HepG2 (cell line): ENCODE measurements around the gene TNFRSF6B. TPM values are rescaled to one million over a fixed set of nuclear protein-coding genes. Genes with fewer than 3 reads are reported as not detected.

Experiments used
- ETV5 ChIP-seq: IDR thresholded peaks from 2 replicates; pipeline ENCODE4 v1.6.1; 2018; ENCODE audit warnings: missing biosample characterization, missing genetic modification reagents, inconsistent platforms, borderline replicate concordance
- GTF3A ChIP-seq: sonication (generic); formaldehyde crosslinking; conservative IDR thresholded peaks from 2 replicates; pipeline ENCODE4 v1.4.0; 2020; ENCODE audit warnings: mild to moderate bottlenecking, missing genetic modification reagents
- MED13 ChIP-seq: sonication (generic); formaldehyde crosslinking; IDR thresholded peaks from 2 replicates; pipeline ENCODE4 v1.5.0; 2020; ENCODE audit warnings: missing genetic modification reagents
- MTA1 ChIP-seq: sonication (generic); formaldehyde crosslinking; IDR thresholded peaks from 2 replicates; pipeline ENCODE4 v1.4.0; 2020; ENCODE audit warnings: missing genetic modification reagents, mild to moderate bottlenecking, borderline replicate concordance
- MZF1 ChIP-seq: sonication (generic); formaldehyde crosslinking; IDR thresholded peaks from 2 replicates; pipeline ENCODE4 v1.8.1; 2023; ENCODE audit warnings: mild to moderate bottlenecking, missing genetic modification reagents, borderline replicate concordance
- NR2F1 ChIP-seq, 2 experiments: fragments of 450-650 bp in 1 of 2; formaldehyde crosslinking in 1 of 2; IDR thresholded peaks; 2 replicates each; pipeline versions ENCODE4 v1.5.0 to v1.6.1; 2016 to 2020; ENCODE audit warnings: mild to moderate bottlenecking in 1 of 2, missing compliant biosample characterization in 1 of 2, missing genetic modification reagents in 1 of 2, moderate library complexity in 1 of 2
- RORA ChIP-seq: sonication (generic); formaldehyde crosslinking; IDR thresholded peaks from 2 replicates; pipeline ENCODE4 v1.5.0; 2020; ENCODE audit warnings: mild to moderate bottlenecking, missing genetic modification reagents, moderate library complexity
- ZNF326 ChIP-seq: sonication (generic); formaldehyde crosslinking; IDR thresholded peaks from 2 replicates; pipeline ENCODE4 v1.4.0; 2020; ENCODE audit warnings: missing genetic modification reagents, borderline replicate concordance
- ZNF329 ChIP-seq: sonication (generic); formaldehyde crosslinking; IDR thresholded peaks from 2 replicates; pipeline ENCODE4 v1.9.0; 2021; ENCODE audit warnings: low read depth, mild to moderate bottlenecking, missing genetic modification reagents
- ZNF598 ChIP-seq: sonication (generic); formaldehyde crosslinking; IDR thresholded peaks from 2 replicates; pipeline ENCODE4 v1.5.1; 2020; ENCODE audit warnings: mild to moderate bottlenecking, missing genetic modification reagents, borderline replicate concordance
- ZNF891 ChIP-seq: sonication (generic); formaldehyde crosslinking; IDR thresholded peaks from 2 replicates; pipeline ENCODE4 v1.5.0; 2020; ENCODE audit warnings: mild to moderate bottlenecking, missing genetic modification reagents
- polyA plus RNA-seq, 8 experiments: library from polyadenylated mRNA; depleted of rRNA in 3 of 8; stranded (reverse) in 7 of 8; unstranded in 1 of 8; fragments of >200 nt; fragmentation: Illumina TruSeq in 4 of 8; extraction: Trizol in 4 of 8; gene quantifications; 2 replicates each; pipeline versions ENCODE4 v1.2.1 to v1.2.3, GENCODE V29; 2011 to 2016; ENCODE audit warnings: low read depth in 4 of 8, missing spikeins in 1 of 8, mixed read lengths in 1 of 8; ENCODE audit not compliant: insufficient read depth in 1 of 8
- total RNA-seq, 5 experiments: library from RNA; depleted of rRNA; stranded (reverse); fragments of >200 nt; fragmentation: Illumina TruSeq; extraction: Trizol; gene quantifications; 2 replicates each; pipeline ENCODE4 v1.2.3, GENCODE V29; 2016; ENCODE audit warnings: low read depth in 1 of 5
- TF ChIP-seq, protein P1 (sequence below): sonication (generic); formaldehyde crosslinking; IDR thresholded peaks from 2 replicates; pipeline ENCODE4 v1.4.0; 2020; ENCODE audit warnings: missing genetic modification reagents
- TF ChIP-seq, protein P2 (sequence below): sonication (generic); formaldehyde crosslinking; IDR thresholded peaks from 2 replicates; pipeline ENCODE4 v1.8.1; 2023; ENCODE audit warnings: mild to moderate bottlenecking, missing genetic modification reagents, borderline replicate concordance
- TF ChIP-seq, protein P3 (sequence below): sonication (generic); formaldehyde crosslinking; IDR thresholded peaks from 2 replicates; pipeline ENCODE4 v1.5.1; 2020; ENCODE audit warnings: missing genetic modification reagents, mild to moderate bottlenecking, borderline replicate concordance
- TF ChIP-seq, protein P4 (sequence below): IDR thresholded peaks from 2 replicates; pipeline ENCODE4 v1.6.1; 2016; ENCODE audit warnings: low read depth, borderline replicate concordance
- TF ChIP-seq, protein P5 (sequence below): sonication (generic); formaldehyde crosslinking; IDR thresholded peaks from 2 replicates; pipeline ENCODE4 v1.4.0; 2020; ENCODE audit warnings: missing genetic modification reagents, mild to moderate bottlenecking, borderline replicate concordance

Gene TNFRSF6B
- total and polyA plus RNA-seq, 2 of the 13 experiments (the other 11 are each of a cell fraction or from before 2014, with no cell fraction given), result 0.24 TPM; not detected in 1

DNA sequence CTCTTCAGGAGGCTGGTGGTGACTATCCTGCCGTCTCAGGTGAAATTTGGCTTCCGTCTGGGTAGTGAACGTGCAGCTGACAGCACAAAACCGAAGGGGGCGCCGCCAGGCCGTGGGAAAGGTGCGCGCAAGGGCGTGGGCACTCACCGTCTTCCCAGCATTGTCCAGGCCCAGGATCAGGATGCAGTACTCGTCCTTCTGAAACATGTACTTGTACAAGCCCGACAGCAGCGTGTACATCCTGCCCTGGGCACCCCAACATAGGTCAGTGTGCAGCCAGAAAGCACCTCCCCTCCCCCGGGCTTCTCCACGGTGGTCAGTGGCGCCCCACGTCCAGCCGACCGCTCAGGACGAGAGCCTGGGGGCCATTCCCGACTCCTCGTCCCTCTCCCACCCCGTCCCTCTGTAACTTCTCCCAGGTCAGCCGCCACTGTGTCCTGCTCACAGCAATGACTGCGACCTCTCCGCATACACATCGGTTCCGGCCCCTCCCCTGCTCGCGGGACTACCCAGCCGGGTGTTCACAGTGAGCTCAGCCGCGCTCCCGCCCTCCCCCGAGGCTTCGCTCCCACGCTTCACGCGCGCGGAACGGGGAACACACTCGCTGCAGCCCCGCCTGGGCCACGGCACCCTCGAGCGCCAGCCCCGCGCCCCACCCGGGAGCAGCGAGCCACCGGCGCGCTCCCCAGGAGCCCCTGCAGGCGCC, 10.6 kb downstream of the TNFRSF6B start (continued):
- TF ChIP-seq, protein P1, sequence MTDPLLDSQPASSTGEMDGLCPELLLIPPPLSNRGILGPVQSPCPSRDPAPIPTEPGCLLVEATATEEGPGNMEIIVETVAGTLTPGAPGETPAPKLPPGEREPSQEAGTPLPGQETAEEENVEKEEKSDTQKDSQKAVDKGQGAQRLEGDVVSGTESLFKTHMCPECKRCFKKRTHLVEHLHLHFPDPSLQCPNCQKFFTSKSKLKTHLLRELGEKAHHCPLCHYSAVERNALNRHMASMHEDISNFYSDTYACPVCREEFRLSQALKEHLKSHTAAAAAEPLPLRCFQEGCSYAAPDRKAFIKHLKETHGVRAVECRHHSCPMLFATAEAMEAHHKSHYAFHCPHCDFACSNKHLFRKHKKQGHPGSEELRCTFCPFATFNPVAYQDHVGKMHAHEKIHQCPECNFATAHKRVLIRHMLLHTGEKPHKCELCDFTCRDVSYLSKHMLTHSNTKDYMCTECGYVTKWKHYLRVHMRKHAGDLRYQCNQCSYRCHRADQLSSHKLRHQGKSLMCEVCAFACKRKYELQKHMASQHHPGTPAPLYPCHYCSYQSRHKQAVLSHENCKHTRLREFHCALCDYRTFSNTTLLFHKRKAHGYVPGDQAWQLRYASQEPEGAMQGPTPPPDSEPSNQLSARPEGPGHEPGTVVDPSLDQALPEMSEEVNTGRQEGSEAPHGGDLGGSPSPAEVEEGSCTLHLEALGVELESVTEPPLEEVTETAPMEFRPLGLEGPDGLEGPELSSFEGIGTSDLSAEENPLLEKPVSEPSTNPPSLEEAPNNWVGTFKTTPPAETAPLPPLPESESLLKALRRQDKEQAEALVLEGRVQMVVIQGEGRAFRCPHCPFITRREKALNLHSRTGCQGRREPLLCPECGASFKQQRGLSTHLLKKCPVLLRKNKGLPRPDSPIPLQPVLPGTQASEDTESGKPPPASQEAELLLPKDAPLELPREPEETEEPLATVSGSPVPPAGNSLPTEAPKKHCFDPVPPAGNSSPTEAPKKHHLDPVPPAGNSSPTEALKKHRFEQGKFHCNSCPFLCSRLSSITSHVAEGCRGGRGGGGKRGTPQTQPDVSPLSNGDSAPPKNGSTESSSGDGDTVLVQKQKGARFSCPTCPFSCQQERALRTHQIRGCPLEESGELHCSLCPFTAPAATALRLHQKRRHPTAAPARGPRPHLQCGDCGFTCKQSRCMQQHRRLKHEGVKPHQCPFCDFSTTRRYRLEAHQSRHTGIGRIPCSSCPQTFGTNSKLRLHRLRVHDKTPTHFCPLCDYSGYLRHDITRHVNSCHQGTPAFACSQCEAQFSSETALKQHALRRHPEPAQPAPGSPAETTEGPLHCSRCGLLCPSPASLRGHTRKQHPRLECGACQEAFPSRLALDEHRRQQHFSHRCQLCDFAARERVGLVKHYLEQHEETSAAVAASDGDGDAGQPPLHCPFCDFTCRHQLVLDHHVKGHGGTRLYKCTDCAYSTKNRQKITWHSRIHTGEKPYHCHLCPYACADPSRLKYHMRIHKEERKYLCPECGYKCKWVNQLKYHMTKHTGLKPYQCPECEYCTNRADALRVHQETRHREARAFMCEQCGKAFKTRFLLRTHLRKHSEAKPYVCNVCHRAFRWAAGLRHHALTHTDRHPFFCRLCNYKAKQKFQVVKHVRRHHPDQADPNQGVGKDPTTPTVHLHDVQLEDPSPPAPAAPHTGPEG, result no peak; the same call in 1 of the 2 replicates
- TF ChIP-seq ZNF326 (peak; percentile 34; the same call in 1 of the 2 replicates), GTF3A (CRISPR knock-in tag) (0 out of 2 replicates have a peak, but pooled peaks have one; percentile 48), MTA1 (CRISPR knock-in tag) (peak; percentile 73), ZNF891 (CRISPR knock-in tag) (no peak; the same call in none of the 2 replicates), ZNF329 (CRISPR knock-in tag) (peak; percentile 71; the same call in 1 of the 2 replicates), RORA (CRISPR knock-in tag) (no peak), MED13 (CRISPR knock-in tag) (no peak), ETV5 (no peak; the same call in 1 of the 2 replicates), NR2F1 (CRISPR knock-in tag; IDR thresholded peaks at IDR 0.05) (no peak; a peak in 2 of 4 replicates), MZF1 (CRISPR knock-in tag) (no peak), ZNF598 (peak; percentile 61; the same call in 1 of the 2 replicates)
- TF ChIP-seq, protein P2, sequence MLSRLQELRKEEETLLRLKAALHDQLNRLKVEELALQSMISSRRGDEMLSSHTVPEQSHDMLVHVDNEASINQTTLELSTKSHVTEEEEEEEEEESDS (CRISPR knock-in tag), result no peak
- TF ChIP-seq, protein P3, sequence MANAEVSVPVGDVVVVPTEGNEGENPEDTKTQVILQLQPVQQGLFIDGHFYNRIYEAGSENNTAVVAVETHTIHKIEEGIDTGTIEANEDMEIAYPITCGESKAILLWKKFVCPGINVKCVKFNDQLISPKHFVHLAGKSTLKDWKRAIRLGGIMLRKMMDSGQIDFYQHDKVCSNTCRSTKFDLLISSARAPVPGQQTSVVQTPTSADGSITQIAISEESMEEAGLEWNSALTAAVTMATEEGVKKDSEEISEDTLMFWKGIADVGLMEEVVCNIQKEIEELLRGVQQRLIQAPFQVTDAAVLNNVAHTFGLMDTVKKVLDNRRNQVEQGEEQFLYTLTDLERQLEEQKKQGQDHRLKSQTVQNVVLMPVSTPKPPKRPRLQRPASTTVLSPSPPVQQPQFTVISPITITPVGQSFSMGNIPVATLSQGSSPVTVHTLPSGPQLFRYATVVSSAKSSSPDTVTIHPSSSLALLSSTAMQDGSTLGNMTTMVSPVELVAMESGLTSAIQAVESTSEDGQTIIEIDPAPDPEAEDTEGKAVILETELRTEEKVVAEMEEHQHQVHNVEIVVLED, result no peak; the same call in 1 of the 2 replicates
- TF ChIP-seq, protein P4, sequence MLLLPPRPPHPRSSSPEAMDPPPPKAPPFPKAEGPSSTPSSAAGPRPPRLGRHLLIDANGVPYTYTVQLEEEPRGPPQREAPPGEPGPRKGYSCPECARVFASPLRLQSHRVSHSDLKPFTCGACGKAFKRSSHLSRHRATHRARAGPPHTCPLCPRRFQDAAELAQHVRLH (CRISPR knock-in tag), result 0 out of 2 replicates have a peak, but pooled peaks have one; percentile 56
- TF ChIP-seq, protein P5, sequence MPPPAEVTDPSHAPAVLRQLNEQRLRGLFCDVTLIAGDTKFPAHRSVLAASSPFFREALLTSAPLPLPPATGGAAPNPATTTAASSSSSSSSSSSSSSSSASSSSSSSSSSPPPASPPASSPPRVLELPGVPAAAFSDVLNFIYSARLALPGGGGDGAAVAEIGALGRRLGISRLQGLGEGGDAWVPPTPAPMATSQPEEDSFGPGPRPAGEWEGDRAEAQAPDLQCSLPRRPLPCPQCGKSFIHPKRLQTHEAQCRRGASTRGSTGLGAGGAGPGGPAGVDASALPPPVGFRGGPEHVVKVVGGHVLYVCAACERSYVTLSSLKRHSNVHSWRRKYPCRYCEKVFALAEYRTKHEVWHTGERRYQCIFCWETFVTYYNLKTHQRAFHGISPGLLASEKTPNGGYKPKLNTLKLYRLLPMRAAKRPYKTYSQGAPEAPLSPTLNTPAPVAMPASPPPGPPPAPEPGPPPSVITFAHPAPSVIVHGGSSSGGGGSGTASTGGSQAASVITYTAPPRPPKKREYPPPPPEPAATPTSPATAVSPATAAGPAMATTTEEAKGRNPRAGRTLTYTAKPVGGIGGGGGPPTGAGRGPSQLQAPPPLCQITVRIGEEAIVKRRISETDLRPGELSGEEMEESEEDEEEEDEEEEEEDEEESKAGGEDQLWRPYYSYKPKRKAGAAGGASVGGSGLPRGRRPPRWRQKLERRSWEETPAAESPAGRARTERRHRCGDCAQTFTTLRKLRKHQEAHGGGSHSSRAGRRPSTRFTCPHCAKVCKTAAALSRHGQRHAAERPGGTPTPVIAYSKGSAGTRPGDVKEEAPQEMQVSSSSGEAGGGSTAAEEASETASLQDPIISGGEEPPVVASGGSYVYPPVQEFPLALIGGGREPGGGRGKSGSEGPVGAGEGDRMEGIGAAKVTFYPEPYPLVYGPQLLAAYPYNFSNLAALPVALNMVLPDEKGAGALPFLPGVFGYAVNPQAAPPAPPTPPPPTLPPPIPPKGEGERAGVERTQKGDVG, result no peak
